GM23338 (cell line): ENCODE results near the gene C1QL1.

Source experiments
- CREB1 ChIP-seq: fragments of 250-450 bp; sonication (Bioruptor Pico); IDR thresholded peaks from 2 replicates; pipeline ENCODE4 v1.5.0; 2020; ENCODE audit warnings: low read depth, mild to moderate bottlenecking, moderate library complexity
- EZH2 ChIP-seq: fragments of 200-600 bp; sonication (generic); IDR thresholded peaks from one replicate; pipeline ENCODE4 v1.8.0; 2017; ENCODE audit warnings: antibody characterized with exemption, mild to moderate bottlenecking, low read depth; ENCODE audit not compliant: unreplicated experiment
- EZH2phosphoT487 ChIP-seq: fragments of 200-600 bp; sonication (generic); IDR thresholded peaks from one replicate; pipeline ENCODE4 v1.8.1; 2018; ENCODE audit warnings: antibody characterized with exemption; ENCODE audit not compliant: unreplicated experiment
- JUNB ChIP-seq: IDR thresholded peaks from one replicate; pipeline ENCODE4 v1.6.1; 2016; ENCODE audit warnings: antibody characterized with exemption; ENCODE audit not compliant: unreplicated experiment
- POLR2AphosphoS5 ChIP-seq: IDR thresholded peaks from 2 replicates; pipeline ENCODE4 v1.6.1; 2016; ENCODE audit warnings: antibody characterized with exemption, low read depth
- TF ChIP-seq, protein P1 (sequence below): IDR thresholded peaks from one replicate; pipeline ENCODE4 v1.6.1; 2018; ENCODE audit warnings: antibody characterized with exemption; ENCODE audit not compliant: unreplicated experiment
- TF ChIP-seq, protein P2 (sequence below), 2 experiments: fragments of 200-600 bp in 1 of 2; sonication (generic) in 1 of 2; conservative IDR thresholded peaks; 2 replicates each; pipeline versions ENCODE4 v1.5.1 to v1.6.1; 2016 to 2017; ENCODE audit warnings: antibody characterized with exemption in 2 of 2, low read depth in 2 of 2, mild to moderate bottlenecking in 2 of 2, moderate library complexity in 1 of 2

DNA sequence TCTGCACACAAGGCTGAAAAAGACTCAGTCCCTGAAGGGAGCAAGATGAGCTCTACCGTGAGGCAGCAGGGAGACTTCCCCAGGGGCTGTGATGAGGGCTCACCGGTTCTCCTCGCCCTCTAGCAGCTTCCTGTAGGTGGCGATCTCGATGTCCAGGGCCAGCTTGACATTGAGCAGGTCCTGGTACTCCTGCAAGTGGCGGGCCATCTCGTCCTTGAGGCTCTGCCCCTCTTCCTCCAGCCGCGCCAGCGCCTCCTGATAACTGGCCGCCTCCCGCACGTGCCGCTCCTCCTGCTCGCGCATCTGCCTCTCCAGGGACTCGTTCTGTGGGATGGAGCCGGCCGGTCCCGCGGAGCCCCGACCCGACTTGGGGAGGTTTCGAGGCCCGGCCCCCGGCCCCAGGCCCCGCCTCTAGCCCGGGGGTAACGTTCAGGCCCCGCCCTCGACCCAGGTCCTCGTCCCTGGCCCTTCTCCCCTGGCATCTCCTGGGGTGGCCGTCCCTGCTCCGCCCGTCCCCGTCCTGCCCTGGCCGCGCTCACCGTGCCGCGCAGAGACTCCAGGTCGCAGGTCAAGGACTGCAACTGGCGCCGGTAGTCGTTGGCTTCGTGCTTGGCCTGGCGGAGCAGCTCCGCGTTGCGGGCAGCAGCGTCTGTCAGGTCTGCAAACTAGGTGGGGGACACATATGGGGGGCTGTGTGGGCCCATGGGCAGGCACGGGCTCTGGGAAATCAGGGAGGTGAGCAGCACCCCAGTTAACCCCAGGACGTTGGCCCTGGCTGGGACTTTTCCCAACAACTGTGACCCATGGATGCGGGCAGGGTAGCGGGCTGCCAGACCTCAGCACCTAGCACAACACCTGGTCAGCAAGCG lies 56.7 kb downstream of the C1QL1 start:
- TF ChIP-seq, protein P1, sequence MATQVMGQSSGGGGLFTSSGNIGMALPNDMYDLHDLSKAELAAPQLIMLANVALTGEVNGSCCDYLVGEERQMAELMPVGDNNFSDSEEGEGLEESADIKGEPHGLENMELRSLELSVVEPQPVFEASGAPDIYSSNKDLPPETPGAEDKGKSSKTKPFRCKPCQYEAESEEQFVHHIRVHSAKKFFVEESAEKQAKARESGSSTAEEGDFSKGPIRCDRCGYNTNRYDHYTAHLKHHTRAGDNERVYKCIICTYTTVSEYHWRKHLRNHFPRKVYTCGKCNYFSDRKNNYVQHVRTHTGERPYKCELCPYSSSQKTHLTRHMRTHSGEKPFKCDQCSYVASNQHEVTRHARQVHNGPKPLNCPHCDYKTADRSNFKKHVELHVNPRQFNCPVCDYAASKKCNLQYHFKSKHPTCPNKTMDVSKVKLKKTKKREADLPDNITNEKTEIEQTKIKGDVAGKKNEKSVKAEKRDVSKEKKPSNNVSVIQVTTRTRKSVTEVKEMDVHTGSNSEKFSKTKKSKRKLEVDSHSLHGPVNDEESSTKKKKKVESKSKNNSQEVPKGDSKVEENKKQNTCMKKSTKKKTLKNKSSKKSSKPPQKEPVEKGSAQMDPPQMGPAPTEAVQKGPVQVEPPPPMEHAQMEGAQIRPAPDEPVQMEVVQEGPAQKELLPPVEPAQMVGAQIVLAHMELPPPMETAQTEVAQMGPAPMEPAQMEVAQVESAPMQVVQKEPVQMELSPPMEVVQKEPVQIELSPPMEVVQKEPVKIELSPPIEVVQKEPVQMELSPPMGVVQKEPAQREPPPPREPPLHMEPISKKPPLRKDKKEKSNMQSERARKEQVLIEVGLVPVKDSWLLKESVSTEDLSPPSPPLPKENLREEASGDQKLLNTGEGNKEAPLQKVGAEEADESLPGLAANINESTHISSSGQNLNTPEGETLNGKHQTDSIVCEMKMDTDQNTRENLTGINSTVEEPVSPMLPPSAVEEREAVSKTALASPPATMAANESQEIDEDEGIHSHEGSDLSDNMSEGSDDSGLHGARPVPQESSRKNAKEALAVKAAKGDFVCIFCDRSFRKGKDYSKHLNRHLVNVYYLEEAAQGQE, result no peak
- TF ChIP-seq EZH2 (no peak), JUNB (no peak), CREB1 (CRISPR knock-in tag) (no peak), EZH2phosphoT487 (no peak), POLR2AphosphoS5 (peak; percentile 28; the same call in 1 of the 2 replicates)
- TF ChIP-seq, protein P2, sequence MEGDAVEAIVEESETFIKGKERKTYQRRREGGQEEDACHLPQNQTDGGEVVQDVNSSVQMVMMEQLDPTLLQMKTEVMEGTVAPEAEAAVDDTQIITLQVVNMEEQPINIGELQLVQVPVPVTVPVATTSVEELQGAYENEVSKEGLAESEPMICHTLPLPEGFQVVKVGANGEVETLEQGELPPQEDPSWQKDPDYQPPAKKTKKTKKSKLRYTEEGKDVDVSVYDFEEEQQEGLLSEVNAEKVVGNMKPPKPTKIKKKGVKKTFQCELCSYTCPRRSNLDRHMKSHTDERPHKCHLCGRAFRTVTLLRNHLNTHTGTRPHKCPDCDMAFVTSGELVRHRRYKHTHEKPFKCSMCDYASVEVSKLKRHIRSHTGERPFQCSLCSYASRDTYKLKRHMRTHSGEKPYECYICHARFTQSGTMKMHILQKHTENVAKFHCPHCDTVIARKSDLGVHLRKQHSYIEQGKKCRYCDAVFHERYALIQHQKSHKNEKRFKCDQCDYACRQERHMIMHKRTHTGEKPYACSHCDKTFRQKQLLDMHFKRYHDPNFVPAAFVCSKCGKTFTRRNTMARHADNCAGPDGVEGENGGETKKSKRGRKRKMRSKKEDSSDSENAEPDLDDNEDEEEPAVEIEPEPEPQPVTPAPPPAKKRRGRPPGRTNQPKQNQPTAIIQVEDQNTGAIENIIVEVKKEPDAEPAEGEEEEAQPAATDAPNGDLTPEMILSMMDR (conservative IDR thresholded peaks at IDR 0.05; ENCODE audit: low read depth in 2 of 2), result peak; percentile 62 to 87
